IPS-NIHi11 (cell line): ENCODE results near the gene GPR39.
A peak's percentile ranks its signal among the peaks of the same experiment; 100 is the strongest.

Experiments
- DNase-seq: peaks from one replicate; pipeline ENCODE4 v3.0.0; 2012; ENCODE audit warnings: mixed read lengths, low spot score

Gene GPR39

GRCh38 chr2:132446444-132446843, 29.8 kb downstream of the GPR39 start:
- DNase-seq, result no peak

- no peak for DNase-seq
Measured at GRCh38 chr2:132448331-132448730, 31.7 kb downstream of the GPR39 start.

DNA sequence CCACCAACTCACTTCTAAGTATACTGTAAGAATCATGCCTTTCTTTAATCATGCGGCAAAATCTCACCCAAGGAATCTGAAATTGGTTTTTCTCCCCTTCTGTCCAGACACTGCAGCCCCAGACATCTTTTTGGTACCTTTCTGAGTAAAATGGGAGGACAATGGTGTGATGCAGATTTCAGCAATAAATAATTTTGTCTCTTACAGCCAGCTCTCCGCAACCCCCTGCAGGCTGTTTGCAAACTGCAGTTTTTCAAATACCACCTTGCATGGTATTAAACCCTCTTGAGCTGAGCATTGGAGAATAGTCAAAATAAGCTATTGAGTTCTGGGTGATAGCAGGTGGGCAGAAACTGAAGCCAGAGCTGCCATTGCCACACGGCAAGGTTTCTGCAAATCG, 32.2 kb downstream of the GPR39 start:
- peak; percentile 27 for DNase-seq

DNA sequence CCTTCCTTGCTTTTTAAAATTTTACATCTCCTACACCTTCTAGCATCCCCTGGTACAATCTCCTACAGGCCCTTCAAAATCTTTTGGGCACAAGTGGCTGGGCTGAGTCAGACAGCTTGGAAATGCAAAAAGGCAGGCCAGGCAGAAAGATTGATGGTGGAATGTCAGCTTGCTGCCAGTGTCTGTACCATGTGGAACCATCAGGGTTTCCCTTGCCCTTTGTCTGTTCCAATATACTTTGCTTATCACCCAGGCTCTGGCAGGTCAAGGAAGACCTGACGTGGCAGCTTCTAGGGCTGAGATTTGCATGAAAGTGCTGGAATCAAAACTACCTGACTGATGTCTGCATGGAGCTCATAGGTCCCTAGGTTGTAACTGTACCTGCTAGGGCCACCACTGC, 33.3 kb downstream of the GPR39 start:
- DNase-seq, result no peak

DNA sequence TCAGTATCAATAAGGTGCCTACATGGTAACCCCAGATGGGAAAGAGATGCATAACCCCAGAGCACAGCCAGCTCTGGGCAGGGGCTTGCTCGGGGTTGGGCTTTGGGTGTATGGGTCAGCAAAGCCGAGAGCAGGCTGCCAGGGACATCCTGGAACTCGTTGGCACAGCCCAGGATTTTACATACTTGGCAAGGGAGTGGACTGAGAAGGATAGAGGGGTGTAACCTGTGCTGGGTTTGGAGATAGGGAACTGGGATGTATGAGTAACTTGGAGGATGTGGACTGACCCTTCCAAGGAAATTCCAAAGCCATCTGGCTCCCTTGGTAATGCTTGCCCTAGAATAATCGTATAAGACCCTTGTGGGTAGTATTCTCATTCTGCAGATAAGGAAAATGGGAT, 44.2 kb downstream of the GPR39 start:
- no peak for DNase-seq

GRCh38 chr2:132462236-132462635, 45.6 kb downstream of the GPR39 start:
- no peak for DNase-seq

DNA sequence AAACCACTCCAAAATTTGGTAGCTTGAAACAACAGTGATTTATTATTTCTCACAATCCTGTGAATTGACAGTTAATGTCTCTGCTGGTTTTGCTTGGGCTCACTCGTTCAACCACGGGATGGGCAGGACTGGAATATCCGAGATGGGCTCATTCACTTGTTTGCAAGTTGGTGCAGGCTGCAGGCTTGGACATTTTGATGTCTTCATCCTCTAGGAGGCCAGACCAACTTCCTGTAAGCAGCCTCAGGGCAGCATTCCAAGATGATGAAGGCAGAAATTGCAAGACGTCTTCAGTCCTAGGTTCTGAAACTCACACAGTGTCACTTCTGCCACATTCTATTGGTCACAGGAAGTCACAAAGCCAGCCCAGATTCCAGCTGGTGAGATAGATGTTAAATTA, 47.1 kb downstream of the GPR39 start:
- no peak for DNase-seq

DNA sequence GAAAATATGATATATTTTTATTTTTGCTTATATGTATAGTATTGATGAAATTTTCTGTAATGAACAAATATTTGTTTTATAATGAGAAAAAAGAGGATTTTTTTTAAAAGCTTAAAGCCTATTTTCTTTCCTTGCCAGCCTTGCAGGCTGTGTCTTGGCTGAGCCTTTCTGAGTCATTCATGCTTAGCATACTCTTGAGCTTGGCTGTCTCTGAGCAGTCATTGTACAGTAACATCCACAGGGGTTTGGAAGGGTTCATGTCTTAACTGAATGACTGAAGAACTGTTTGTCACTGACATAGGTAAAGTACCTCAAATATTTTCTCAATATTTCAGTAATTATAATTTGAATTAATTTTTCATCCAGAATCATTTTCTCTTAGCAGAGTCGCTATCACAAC, 49.3 kb downstream of the GPR39 start:
- no peak for DNase-seq

GRCh38 chr2:132466428-132467028, 49.9 kb downstream of the GPR39 start:
- no peak for DNase-seq

GRCh38 chr2:132468821-132469675, 52.4 kb downstream of the GPR39 start:
- DNase-seq, result no peak

GRCh38 chr2:132470746-132471145, 54.1 kb downstream of the GPR39 start:
- no peak for DNase-seq

DNA sequence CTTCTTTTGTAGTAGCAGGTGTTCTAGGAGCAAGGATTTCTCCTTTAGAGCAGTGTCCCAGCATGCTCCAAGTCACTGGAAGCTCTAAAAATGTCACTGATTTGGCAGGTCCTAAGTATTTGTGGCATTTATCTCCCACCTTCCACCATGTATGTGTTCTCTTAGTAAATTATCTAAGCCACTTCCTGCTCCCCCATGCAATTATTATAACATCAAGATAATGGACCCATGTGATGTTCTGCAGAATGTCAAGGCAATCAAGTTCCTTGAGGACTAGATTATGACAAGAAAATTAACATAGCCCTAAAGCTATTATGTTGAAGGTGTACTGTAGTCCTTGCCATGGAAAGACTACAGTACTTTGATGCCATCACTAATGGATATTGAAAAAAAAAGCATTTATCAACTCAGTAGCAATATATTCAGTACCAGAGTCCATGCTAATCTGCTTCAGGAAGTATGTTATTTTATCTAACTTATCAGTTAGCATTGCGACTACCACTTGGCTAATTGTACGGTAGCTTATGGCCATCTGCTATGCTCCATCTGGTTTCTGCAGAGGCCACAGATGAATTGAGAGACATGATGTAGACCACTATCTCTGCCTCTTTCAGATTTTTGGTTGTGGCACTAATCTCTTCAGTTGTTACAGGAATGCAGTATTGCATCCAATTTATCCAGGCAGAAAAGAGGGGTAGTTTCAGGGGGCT, 56.7 kb downstream of the GPR39 start:
- DNase-seq, result no peak

- no peak for DNase-seq
Measured at GRCh38 chr2:132475615-132476014, 59.0 kb downstream of the GPR39 start.

DNA sequence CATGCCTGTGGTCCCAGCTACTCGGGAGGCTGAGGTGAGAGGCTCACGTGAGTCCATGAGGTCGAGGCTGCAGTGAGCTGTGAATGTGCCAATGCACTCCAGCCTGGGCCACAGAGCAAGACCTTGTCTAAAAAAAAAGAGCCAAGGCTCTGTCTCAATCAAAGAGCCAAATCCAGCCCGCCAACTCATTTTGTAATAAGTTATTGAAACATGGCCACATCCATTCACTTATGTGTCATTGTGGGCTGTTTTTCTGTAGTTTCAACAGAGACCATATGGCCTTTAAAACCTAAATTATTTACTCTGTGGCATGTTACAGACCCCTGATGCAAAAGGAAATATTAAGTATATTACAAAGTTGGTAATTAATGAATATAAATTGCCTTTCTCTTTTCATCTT, 60.8 kb downstream of the GPR39 start:
- no peak for DNase-seq

DNA sequence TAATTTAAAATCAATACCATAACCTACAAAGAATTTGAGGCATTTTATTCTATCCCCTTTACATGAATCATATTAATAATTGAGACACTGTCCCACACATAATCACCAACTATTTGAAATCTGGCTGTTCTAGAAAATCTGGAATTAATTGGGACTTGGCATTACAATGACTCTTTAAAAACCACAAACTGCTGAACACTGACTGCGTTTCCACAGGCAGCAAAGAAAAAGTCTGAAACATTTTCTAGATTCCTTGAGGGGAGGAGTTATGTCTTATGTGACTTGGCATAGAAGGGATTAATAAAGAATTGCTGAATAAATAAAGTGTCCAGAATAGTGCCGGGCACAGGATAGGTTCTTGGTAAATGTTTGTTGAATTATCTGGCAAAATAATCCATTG, 61.4 kb downstream of the GPR39 start:
- DNase-seq, result no peak

DNA sequence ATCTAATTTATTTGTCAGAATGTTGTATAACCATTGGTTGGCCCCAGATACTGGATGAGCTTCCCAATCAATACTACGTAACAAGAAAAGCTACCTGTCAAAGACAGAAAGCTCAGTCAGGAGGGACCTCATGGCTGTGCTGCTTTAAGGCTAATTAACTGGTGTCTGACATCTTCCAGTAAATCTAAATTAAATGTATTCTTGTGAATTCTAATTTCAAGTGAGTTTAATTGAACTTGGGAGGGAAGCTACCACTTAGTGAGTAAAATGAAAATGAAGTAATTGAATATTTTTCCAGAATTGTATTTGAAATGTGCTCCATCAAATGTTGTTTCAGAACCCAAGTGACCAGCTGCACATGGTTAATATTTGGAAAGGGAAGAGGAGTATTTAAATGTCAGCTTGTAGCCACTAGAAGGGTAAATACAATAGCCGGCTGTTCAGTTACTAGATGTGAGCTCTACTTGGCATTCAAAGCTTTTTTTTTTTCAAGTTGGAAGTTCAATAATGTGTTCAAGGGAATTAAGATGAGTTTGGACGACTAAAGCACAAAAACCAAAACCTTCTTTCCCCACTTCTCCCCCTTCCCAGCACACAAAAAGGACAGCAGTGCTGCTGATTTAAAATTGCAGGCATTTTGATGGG, 62.0 kb downstream of the GPR39 start:
- no peak for DNase-seq

DNA sequence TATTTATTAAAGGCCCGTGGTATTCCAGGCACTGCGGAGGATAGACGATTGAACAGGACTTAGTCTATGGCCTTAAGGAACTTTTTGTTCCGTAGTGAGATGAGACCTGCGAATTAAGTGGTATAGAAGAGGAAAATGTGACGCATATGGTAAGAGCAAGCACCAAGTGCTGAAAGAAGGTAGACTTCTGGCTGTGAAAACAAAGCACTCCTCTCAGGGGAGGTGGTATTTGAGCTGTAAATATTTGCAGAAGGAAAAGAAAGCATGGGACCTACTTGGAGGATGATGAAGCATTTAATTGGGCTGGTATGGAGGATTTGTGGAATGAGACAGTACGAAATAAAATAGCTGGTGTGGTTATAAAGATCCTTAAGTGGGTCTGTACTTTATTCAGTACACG, 62.5 kb downstream of the GPR39 start:
- DNase-seq, result no peak

DNA sequence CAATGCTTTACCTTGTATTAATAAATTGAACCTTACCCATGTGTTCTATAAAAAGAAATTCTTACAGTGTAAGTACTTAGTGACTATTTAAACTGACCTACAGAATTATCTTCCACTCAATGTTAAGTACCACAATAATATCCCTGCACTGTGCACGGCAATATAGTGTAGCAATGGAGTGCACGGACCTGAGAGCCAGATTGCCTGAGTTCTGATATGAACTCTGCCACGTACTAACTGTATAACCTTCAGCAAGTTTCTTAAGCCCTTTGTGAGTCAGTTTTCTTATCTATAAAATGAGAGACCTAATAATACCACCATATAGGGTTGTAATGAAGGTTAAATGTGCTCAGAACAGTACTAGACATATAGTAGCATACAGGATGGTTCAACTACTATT, 66.2 kb downstream of the GPR39 start:
- DNase-seq, result no peak

GRCh38 chr2:132484144-132484543, 67.5 kb downstream of the GPR39 start:
- DNase-seq, result no peak

- DNase-seq, result no peak
Measured at GRCh38 chr2:132488491-132488890, 71.9 kb downstream of the GPR39 start.

GRCh38 chr2:132489150-132489549, 72.5 kb downstream of the GPR39 start:
- peak; percentile 90 for DNase-seq

GRCh38 chr2:132495881-132496280, 79.3 kb downstream of the GPR39 start:
- no peak for DNase-seq

- DNase-seq, result no peak
Measured at GRCh38 chr2:132496555-132496954, 80.0 kb downstream of the GPR39 start.
